ENCODE measurements around the gene NADK2.
A peak's percentile ranks its signal among the peaks of the same experiment; 100 is the strongest.

The NADK2 gene

DNA sequence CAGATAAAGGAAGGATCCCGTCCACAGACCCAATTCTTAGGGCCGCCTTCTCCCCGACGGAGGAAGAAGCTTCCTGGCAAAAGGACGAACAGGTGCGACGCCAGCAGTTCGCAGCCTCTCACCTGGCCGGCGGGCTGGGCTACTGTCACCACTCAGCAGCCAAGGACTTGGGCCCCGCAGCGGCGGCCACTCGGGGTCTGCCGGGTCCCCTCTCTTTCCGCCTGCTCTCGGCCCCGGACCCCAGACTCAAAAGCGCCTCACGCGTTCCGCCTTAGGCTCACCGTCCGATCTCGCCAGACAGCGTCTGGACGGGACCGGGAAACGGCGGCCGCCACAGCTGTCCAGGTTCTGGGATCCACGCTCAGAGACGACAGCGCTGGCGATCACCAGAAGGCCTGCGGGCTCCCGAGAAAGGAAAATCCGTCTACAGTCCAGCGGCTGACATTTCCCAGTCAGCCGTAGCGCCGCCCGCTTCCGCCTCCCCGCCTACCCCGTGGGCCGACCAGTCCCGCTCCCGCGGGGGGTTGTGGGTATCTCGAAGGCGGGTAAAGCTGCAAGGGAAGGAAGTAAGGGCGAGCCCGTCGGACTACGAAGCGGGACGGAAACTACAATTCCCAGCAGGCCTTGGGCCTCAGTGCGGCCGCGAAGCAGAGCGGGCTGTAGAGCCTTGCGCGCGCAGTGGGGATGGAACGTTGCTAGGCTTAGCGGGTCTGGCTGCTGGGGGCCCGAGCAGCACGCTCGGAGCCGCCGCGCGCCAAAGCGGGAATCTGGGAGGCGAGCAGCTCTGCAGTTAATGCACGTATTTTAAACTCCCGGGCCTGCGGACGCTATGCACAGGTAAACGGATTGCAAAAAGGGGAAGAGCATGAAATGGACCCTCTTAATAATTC, 90.0 kb downstream of the NADK2 start, which contains the start of the genes LMBRD2 and SKP2:
TSS of gene LMBRD2 (minus strand) at position 454 of the 890 bp plus-strand sequence. CDS start 8,538 bp downstream, outside the sequence.
TSS of gene SKP2 (plus strand) at position 678 of the 890 bp plus-strand sequence. CDS start at position 830, 152 bp downstream.
- DNase-seq (ENCODE audit: low read depth), result peak; percentile 99
- TF ChIP-seq, protein P1, sequence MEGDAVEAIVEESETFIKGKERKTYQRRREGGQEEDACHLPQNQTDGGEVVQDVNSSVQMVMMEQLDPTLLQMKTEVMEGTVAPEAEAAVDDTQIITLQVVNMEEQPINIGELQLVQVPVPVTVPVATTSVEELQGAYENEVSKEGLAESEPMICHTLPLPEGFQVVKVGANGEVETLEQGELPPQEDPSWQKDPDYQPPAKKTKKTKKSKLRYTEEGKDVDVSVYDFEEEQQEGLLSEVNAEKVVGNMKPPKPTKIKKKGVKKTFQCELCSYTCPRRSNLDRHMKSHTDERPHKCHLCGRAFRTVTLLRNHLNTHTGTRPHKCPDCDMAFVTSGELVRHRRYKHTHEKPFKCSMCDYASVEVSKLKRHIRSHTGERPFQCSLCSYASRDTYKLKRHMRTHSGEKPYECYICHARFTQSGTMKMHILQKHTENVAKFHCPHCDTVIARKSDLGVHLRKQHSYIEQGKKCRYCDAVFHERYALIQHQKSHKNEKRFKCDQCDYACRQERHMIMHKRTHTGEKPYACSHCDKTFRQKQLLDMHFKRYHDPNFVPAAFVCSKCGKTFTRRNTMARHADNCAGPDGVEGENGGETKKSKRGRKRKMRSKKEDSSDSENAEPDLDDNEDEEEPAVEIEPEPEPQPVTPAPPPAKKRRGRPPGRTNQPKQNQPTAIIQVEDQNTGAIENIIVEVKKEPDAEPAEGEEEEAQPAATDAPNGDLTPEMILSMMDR (IDR thresholded peaks at IDR 0.05; ENCODE audit: insufficient read depth, low read depth, low read length, missing control alignments), result no peak
- H3K4me3 ChIP-seq (ENCODE audit: low read length), result peak within 1 kb of the TSS; percentile 93

- peak; percentile 63 for DNase-seq (ENCODE audit: low read depth)
- H3K4me3 ChIP-seq (ENCODE audit: low read length), result peak overlapping the region; percentile 93
- TF ChIP-seq, protein P1 (IDR thresholded peaks at IDR 0.05; ENCODE audit: insufficient read depth, low read depth, low read length, missing control alignments), result peak; percentile 34
These were observed 90.9 kb downstream of the NADK2 start for GRCh38 chr5:36150676-36151433.

- no peak overlapping the region for H3K4me3 ChIP-seq (ENCODE audit: low read length)
- TF ChIP-seq, protein P1 (IDR thresholded peaks at IDR 0.05; ENCODE audit: insufficient read depth, low read depth, low read length, missing control alignments), result no peak
- DNase-seq (ENCODE audit: low read depth), result no peak
These were observed 94.0 kb downstream of the NADK2 start for GRCh38 chr5:36147681-36148080.

- no peak overlapping the region for H3K4me3 ChIP-seq (ENCODE audit: low read length)
- TF ChIP-seq, protein P1 (IDR thresholded peaks at IDR 0.05; ENCODE audit: insufficient read depth, low read depth, low read length, missing control alignments), result no peak
- DNase-seq (ENCODE audit: low read depth), result no peak
These were observed 95.3 kb downstream of the NADK2 start for GRCh38 chr5:36146390-36146789.

GRCh38 chr5:36145311-36145710, 96.4 kb downstream of the NADK2 start:
- TF ChIP-seq, protein P1 (IDR thresholded peaks at IDR 0.05; ENCODE audit: insufficient read depth, low read depth, low read length, missing control alignments), result no peak
- DNase-seq (ENCODE audit: low read depth), result no peak
- no peak overlapping the region for H3K4me3 ChIP-seq (ENCODE audit: low read length)
